ENCODE results near the gene ATP5F1C.
A peak's percentile ranks its signal among the peaks of the same experiment; 100 is the strongest.

Gene ATP5F1C

DNA sequence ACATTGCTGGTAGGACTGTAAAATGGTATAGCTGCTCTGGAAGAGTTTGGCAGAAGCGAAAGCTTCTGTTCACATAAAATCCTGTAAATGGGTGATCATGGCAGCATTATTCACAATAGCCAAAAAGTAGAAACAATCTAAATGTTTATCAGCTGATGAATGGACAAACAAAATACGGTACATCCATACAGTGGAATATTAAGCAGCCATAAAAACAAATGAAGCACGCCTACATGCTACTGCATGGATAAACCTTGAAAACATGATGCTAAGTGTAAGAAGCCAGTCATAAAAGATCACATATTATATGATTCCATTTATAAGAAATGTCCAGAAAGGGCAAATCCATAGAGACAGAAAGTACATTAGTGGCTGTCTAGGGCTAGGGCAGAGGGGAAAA lies 32.9 kb upstream of the ATP5F1C start:
- H3K36me3 ChIP-seq, result no peaks in the 10 kb centered on the region
- TF ChIP-seq, protein P1, sequence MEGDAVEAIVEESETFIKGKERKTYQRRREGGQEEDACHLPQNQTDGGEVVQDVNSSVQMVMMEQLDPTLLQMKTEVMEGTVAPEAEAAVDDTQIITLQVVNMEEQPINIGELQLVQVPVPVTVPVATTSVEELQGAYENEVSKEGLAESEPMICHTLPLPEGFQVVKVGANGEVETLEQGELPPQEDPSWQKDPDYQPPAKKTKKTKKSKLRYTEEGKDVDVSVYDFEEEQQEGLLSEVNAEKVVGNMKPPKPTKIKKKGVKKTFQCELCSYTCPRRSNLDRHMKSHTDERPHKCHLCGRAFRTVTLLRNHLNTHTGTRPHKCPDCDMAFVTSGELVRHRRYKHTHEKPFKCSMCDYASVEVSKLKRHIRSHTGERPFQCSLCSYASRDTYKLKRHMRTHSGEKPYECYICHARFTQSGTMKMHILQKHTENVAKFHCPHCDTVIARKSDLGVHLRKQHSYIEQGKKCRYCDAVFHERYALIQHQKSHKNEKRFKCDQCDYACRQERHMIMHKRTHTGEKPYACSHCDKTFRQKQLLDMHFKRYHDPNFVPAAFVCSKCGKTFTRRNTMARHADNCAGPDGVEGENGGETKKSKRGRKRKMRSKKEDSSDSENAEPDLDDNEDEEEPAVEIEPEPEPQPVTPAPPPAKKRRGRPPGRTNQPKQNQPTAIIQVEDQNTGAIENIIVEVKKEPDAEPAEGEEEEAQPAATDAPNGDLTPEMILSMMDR (IDR thresholded peaks at IDR 0.05; ENCODE audit: low read depth, low read length), result no peak

DNA sequence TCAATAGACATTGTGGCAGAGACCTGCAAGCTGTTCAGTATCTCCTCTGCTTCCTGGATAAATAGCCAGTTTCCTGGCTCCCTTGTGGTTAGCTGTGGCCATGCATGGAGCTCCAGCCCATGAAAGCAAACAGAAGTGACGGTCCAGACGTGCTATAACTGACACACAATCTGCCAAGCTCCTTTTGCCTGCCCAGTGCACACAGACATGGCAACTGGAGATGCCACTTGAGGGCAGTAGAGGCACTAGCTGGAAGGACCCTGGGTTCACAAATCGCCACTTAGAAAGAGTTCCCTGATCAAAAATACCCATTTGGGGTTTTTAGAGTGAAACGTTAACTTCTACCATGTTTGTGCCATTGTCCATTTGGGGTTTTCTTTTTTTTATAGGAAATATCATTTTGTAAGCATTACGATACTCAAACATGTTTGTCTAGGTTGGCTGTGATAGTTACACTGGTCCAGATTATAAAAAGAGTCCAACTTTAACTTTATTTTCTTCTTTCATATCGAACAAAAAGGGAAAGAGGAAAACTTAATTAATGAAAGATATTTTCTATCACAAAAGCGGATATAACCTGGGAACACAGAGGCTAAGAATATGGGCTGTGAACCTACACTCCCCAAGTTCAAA lies 31.5 kb upstream of the ATP5F1C start:
- TF ChIP-seq, protein P1 (IDR thresholded peaks at IDR 0.05; ENCODE audit: low read depth, low read length), result peak; percentile 52
- DNase-seq, result peak; percentile 12
- no peaks in the 10 kb centered on the region; the same call in none of the 2 replicates for H3K36me3 ChIP-seq

More for the DNA sequence above, 32.9 kb upstream of the ATP5F1C start:
- no peak overlapping the region for H3K27ac ChIP-seq
- H3K27me3 ChIP-seq (ENCODE audit: insufficient read depth, low read depth, severe bottlenecking), result no peaks in the 10 kb centered on the region
- no peak for DNase-seq
- H3K4me3 ChIP-seq (ENCODE audit: low read depth, low read length), result no peak overlapping the region
- no peaks in the 10 kb centered on the region for H3K9me3 ChIP-seq (ENCODE audit: severe bottlenecking)

DNA sequence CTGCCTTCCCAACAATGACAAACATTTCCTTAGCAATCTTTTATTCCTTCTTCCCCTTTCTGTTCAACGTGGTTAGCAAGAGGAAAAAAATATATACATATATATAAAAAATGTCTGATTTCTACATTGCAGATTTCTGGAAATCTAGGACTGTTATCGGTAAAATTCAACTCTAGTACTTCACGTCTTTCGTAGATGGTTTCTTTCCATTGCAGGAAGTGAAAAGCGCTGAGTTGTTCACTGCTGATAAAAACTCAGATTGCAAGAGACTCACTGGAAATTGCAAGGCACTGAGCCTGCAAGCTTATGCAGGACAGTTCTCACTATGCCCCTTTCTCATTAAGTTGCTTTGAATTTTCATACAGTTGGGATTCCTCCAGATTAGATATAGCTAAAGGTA lies 24.0 kb upstream of the ATP5F1C start:
- TF ChIP-seq, protein P1 (IDR thresholded peaks at IDR 0.05; ENCODE audit: low read depth, low read length), result no peak
- Histone ChIP-seq H3K27me3 (ENCODE audit: insufficient read depth, low read depth, severe bottlenecking) (no peaks in the 10 kb centered on the region), H3K27ac (no peak overlapping the region), H3K4me3 (ENCODE audit: low read depth, low read length) (no peak overlapping the region), H3K9me3 (ENCODE audit: severe bottlenecking) (no peaks in the 10 kb centered on the region), H3K36me3 (no peaks in the 10 kb centered on the region; the same call in none of the 2 replicates)
- no peak for DNase-seq

More for the DNA sequence above, 31.5 kb upstream of the ATP5F1C start:
- Histone ChIP-seq H3K27me3 (ENCODE audit: insufficient read depth, low read depth, severe bottlenecking) (no peaks in the 10 kb centered on the region), H3K27ac (no peak overlapping the region), H3K9me3 (ENCODE audit: severe bottlenecking) (no peaks in the 10 kb centered on the region), H3K4me3 (ENCODE audit: low read depth, low read length) (no peak overlapping the region)

DNA sequence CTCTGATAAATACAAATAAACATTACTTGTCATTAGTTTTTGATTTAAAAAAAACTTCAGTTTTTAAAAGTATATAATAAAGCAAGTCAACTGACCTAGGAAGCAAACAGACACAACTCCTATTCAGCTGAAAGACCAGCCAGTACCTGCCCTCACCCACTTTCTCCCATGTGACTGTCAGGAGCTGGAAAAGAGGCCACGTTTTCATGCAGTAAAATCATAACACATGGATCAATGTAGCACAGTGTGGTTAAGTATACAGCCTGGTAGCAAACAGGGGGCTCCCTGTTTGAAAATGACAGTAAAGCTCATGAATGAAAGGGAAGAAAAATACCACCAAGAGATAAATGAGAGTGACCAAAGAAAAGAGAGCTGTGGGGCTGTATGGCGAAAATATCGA lies 21.7 kb upstream of the ATP5F1C start:
- Histone ChIP-seq H3K27ac (no peak overlapping the region), H3K27me3 (ENCODE audit: insufficient read depth, low read depth, severe bottlenecking) (no peaks in the 10 kb centered on the region), H3K9me3 (ENCODE audit: severe bottlenecking) (no peaks in the 10 kb centered on the region), H3K4me3 (ENCODE audit: low read depth, low read length) (no peak overlapping the region), H3K36me3 (no peaks in the 10 kb centered on the region; the same call in 1 of the 2 replicates)
- no peak for DNase-seq
- TF ChIP-seq, protein P1 (IDR thresholded peaks at IDR 0.05; ENCODE audit: low read depth, low read length), result no peak

DNA sequence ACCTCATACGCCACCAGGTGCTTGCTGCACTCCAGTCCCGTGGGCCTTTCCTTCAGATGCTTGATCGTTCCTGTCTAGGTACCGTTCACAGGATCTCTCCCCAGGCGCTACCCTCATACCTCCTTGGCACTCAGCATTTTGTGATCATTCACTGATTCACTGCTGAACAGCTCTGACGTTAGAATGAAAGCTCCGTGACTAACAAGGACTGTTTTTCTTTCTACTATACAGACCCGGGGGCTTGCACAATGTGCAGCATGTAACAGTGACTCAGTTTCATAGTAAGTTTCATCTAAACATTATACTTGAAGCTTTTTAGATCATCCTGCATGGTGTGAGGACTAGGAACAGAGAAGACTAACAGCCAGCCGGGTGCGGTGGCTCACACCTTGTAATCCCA lies 20.8 kb upstream of the ATP5F1C start:
- H3K27ac ChIP-seq, result no peak overlapping the region
- no peaks in the 10 kb centered on the region for H3K27me3 ChIP-seq (ENCODE audit: insufficient read depth, low read depth, severe bottlenecking)
- no peaks in the 10 kb centered on the region for H3K9me3 ChIP-seq (ENCODE audit: severe bottlenecking)
- H3K4me3 ChIP-seq (ENCODE audit: low read depth, low read length), result no peak overlapping the region
- no peaks in the 10 kb centered on the region for H3K36me3 ChIP-seq
- TF ChIP-seq, protein P1 (IDR thresholded peaks at IDR 0.05; ENCODE audit: low read depth, low read length), result no peak
- DNase-seq, result no peak

DNA sequence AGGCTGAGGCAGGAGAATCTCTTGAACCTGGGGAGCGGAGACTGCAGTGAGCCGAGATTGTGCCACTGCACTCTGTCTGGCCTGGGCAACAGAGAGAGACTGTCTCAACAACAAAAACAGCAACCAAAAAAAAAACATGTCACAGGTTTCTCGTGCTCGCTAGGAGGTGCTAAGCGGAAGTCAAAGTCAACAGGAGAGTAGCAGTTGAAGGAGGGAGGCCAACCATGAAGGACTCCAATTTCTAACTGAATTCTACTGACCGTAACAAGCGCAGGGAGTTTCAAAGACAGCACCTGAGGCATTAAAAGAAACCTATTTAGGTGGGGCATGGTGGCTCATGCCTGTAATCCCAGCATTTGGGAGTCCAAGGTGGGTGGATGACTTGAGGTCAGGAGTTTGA lies 19.6 kb upstream of the ATP5F1C start:
- DNase-seq, result no peak
- Histone ChIP-seq H3K9me3 (ENCODE audit: severe bottlenecking) (no peaks in the 10 kb centered on the region), H3K27me3 (ENCODE audit: insufficient read depth, low read depth, severe bottlenecking) (no peaks in the 10 kb centered on the region), H3K27ac (no peak overlapping the region), H3K4me3 (ENCODE audit: low read depth, low read length) (no peak overlapping the region), H3K36me3 (no peaks in the 10 kb centered on the region)
- TF ChIP-seq, protein P1 (IDR thresholded peaks at IDR 0.05; ENCODE audit: low read depth, low read length), result no peak
